ENCODE results near the gene NCOA1. TPM values are rescaled to one million over a fixed set of nuclear protein-coding genes. Genes with fewer than 3 reads are reported as not detected.

Gene NCOA1
- total RNA-seq, 1 donor from 2014 or later = 29.0 TPM

GRCh38 chr2:24511198-24511597 is 20.1 kb downstream of the NCOA1 start:
- Mint-ChIP-seq H3K4me1 (ENCODE audit: unreplicated experiment) (peaks cover 7% of the 10 kb centered on the region), H3K27me3 (ENCODE audit: unreplicated experiment) (no peaks in the 10 kb centered on the region), H3K9me3 (ENCODE audit: unreplicated experiment) (no peaks in the 10 kb centered on the region), H3K36me3 (ENCODE audit: unreplicated experiment) (no peaks in the 10 kb centered on the region), H3K27ac (ENCODE audit: unreplicated experiment) (no peak overlapping the region), H3K4me3 (ENCODE audit: unreplicated experiment) (no peak overlapping the region)
- DNase-seq (ENCODE audit: extremely low spot score, unreplicated experiment) = no peak
- no peak for TF ChIP-seq CTCF (IDR thresholded peaks at IDR 0.05)

GRCh38 chr2:24511894-24512293 is 20.8 kb downstream of the NCOA1 start:
- Mint-ChIP-seq H3K27me3 (ENCODE audit: unreplicated experiment) (no peaks in the 10 kb centered on the region), H3K9me3 (ENCODE audit: unreplicated experiment) (no peaks in the 10 kb centered on the region), H3K36me3 (ENCODE audit: unreplicated experiment) (no peaks in the 10 kb centered on the region), H3K4me3 (ENCODE audit: unreplicated experiment) (no peak overlapping the region), H3K4me1 (ENCODE audit: unreplicated experiment) (peaks cover 7% of the 10 kb centered on the region), H3K27ac (ENCODE audit: unreplicated experiment) (no peak overlapping the region)
- DNase-seq (ENCODE audit: extremely low spot score, unreplicated experiment) = no peak
- no peak for TF ChIP-seq CTCF (IDR thresholded peaks at IDR 0.05)

GRCh38 chr2:24512404-24512803 is 21.4 kb downstream of the NCOA1 start:
- H3K27me3 Mint-ChIP-seq (ENCODE audit: unreplicated experiment) = no peaks in the 10 kb centered on the region
- H3K9me3 Mint-ChIP-seq (ENCODE audit: unreplicated experiment) = no peaks in the 10 kb centered on the region
- no peaks in the 10 kb centered on the region for H3K36me3 Mint-ChIP-seq (ENCODE audit: unreplicated experiment)
- H3K4me1 Mint-ChIP-seq (ENCODE audit: unreplicated experiment) = peaks cover 7% of the 10 kb centered on the region
- DNase-seq (ENCODE audit: extremely low spot score, unreplicated experiment) = no peak
- no peak overlapping the region for H3K27ac Mint-ChIP-seq (ENCODE audit: unreplicated experiment)
- H3K4me3 Mint-ChIP-seq (ENCODE audit: unreplicated experiment) = no peak overlapping the region
- TF ChIP-seq CTCF (IDR thresholded peaks at IDR 0.05) = no peak

GRCh38 chr2:24512831-24513230 is 21.8 kb downstream of the NCOA1 start:
- H3K4me1 Mint-ChIP-seq (ENCODE audit: unreplicated experiment) = peaks cover 7% of the 10 kb centered on the region
- H3K9me3 Mint-ChIP-seq (ENCODE audit: unreplicated experiment) = no peaks in the 10 kb centered on the region
- H3K36me3 Mint-ChIP-seq (ENCODE audit: unreplicated experiment) = no peaks in the 10 kb centered on the region
- TF ChIP-seq CTCF (IDR thresholded peaks at IDR 0.05) = no peak
- H3K27me3 Mint-ChIP-seq (ENCODE audit: unreplicated experiment) = no peaks in the 10 kb centered on the region
- no peak overlapping the region for H3K27ac Mint-ChIP-seq (ENCODE audit: unreplicated experiment)
- no peak overlapping the region for H3K4me3 Mint-ChIP-seq (ENCODE audit: unreplicated experiment)
- DNase-seq (ENCODE audit: extremely low spot score, unreplicated experiment) = no peak

- H3K27me3 Mint-ChIP-seq (ENCODE audit: unreplicated experiment) = no peaks in the 10 kb centered on the region
- H3K4me1 Mint-ChIP-seq (ENCODE audit: unreplicated experiment) = peaks cover 7% of the 10 kb centered on the region
- H3K27ac Mint-ChIP-seq (ENCODE audit: unreplicated experiment) = no peak overlapping the region
- H3K4me3 Mint-ChIP-seq (ENCODE audit: unreplicated experiment) = no peak overlapping the region
- no peaks in the 10 kb centered on the region for H3K9me3 Mint-ChIP-seq (ENCODE audit: unreplicated experiment)
- DNase-seq (ENCODE audit: extremely low spot score, unreplicated experiment) = no peak
- TF ChIP-seq CTCF (IDR thresholded peaks at IDR 0.05) = no peak
- no peaks in the 10 kb centered on the region for H3K36me3 Mint-ChIP-seq (ENCODE audit: unreplicated experiment)
These were observed 22.4 kb downstream of the NCOA1 start for GRCh38 chr2:24513281-24514071.

All from osteocyte (in vitro differentiated cells).